ENCODE results near the gene MTMR1.

Gene MTMR1

DNA sequence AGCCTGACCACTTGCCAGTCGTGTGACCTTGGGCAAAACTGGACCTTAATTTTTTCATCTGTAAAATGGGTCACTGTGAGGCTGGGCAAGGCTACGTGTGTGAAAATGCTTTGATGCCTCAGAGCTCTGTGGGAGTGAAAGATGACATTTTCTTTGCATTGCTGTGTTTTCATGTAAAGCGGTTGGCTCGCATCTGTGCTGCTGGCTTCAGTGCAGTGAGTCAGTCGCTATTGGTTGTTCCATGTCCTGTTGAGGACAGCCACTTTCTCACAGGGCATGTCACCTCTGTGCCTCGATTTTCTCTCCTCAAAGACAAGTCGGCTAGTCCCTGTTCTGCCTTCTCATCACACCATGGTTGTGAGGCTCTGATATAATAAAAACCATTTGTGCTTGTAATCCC is 4.4 kb downstream of the MTMR1 start:
- no peak for DNase-seq

GRCh38 chrX:150698981-150699380 is 5.8 kb downstream of the MTMR1 start:
- no peak for DNase-seq

- DNase-seq: no peak
Observed at GRCh38 chrX:150700107-150700506, 6.9 kb downstream of the MTMR1 start.

DNA sequence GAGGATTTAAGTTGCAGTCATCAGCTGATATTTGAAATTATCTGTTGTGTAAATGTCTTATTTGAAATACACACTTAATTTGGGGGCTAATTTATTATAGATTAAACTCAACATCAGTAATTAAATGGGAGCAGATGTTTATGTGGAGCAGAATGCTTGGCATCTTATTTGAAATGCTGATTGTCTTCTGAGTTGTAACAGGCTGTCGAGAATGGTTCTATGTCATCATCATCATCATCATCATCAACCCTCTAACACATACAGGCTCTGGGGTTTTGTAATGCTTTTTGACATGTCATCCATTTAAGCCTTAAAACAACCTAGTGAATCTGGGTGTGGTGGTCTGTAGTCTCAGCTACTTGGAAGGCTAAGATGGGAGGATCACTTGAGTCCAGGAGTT is 8.2 kb downstream of the MTMR1 start:
- no peak for DNase-seq

DNA sequence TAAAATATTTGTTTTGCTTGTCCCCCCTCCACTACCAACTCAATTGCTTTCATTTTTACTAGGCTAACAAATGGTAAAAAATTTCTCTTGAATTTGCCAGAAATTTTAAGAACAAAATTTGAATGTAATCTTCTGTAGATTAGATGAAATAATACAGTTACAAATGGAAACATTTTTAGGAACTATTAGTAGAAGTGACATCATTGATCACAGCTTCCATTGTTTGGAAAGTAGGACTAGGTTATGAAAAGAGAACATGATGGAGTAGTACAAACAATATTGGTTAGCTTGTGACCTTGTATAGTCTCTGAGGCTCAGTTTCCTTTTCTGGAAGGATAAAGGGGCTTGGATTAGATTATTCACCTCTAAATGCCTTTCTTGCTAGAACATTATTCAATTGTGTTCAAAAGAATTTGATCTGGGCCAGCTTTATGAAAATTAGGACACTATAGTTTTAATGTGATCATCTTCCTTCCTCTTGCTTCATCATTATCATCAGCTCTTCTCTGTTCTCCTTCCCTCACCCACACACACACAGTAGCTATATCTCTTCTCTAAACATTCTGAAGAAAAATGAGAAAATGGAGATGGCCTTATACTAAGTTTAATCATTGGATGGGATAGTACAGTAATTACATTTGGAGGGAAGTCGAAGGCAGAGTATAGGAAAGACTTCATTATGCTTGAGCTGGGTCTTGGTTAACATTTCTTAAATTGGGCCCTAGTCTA is 9.9 kb downstream of the MTMR1 start:
- DNase-seq: no peak

DNA sequence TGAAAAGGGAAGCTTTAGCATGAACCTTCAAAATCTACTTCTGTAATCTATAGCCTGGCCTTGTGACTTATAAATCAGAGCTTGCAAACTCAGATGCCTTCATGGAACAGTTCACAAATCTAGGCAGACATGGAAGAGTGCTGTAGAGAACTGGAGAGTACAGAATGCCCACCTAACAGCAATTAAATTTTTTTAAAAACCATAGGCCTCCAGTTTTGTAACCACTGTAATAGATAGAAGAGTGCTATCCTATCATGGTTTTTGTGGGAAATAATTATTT is 10.4 kb downstream of the MTMR1 start:
- DNase-seq: no peak

GRCh38 chrX:150704030-150704613 is 10.9 kb downstream of the MTMR1 start:
- DNase-seq: no peak

- no peak for DNase-seq
Observed at GRCh38 chrX:150712619-150713018, 19.4 kb downstream of the MTMR1 start.

- DNase-seq: no peak
Observed at GRCh38 chrX:150715184-150715583, 22.0 kb downstream of the MTMR1 start.

- DNase-seq: no peak
Observed at GRCh38 chrX:150719621-150720020, 26.4 kb downstream of the MTMR1 start.

DNA sequence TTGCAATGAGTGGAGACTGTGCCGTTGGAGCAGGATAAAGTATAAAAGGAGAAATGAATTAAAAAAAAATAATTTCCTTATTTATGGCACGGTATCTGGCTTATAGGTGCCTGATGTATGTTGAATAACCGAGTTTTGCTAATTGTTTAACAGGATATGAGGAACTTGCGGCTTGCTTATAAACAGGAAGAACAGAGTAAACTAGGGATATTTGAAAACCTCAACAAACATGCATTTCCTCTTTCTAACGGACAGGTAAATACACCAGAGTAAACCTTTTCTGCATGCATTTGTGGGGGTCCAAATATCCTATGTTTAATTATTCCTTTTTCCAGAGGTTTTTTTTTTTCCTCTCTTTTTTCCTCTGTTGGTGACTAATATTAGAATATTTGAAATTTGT is 36.8 kb downstream of the MTMR1 start:
- DNase-seq: no peak

GRCh38 chrX:150730719-150731118 is 37.5 kb downstream of the MTMR1 start:
- no peak for DNase-seq

GRCh38 chrX:150731795-150732194 is 38.6 kb downstream of the MTMR1 start:
- DNase-seq: no peak

GRCh38 chrX:150736475-150736874 is 43.3 kb downstream of the MTMR1 start:
- DNase-seq: no peak

DNA sequence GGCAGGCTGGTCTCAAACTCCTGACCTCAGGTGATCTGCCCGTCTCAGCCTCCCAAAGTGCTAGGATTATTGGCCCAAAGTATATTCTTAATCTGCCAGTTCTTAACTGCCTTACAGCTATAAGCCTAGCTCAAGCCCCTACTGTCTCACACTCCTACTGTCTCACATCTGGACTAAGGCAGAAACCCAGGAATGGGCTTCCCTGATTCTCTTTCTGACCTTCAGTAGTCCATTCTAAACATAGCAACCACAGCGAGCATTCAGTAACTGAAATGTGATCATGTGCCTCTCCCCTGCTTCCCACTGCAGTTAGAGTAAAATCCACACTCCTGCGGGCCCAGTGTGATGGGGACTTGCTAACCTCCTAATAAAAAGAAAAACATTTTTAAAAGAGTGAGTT is 58.9 kb downstream of the MTMR1 start:
- DNase-seq: no peak

GRCh38 chrX:150753357-150753756 is 60.2 kb downstream of the MTMR1 start:
- no peak for DNase-seq

DNA sequence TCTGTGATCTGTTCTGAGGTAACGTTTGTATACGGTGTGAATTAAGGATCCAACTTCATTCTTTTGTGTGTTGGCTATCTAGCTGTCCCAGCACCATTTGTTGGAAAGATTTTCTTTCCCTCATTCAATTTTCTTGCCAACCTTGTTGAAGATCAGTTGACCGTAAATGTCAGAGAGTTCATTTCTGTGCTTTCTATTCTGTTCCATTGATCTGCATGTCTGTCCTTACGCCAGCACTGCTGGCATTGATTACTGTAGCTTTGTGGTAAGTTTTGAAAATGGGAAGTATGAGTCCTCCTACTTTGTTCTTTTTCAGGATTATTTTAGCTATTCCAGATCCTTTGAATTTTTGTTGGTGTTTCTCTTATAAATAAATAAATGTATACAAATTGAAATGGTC is 60.8 kb downstream of the MTMR1 start:
- no peak for DNase-seq

DNA sequence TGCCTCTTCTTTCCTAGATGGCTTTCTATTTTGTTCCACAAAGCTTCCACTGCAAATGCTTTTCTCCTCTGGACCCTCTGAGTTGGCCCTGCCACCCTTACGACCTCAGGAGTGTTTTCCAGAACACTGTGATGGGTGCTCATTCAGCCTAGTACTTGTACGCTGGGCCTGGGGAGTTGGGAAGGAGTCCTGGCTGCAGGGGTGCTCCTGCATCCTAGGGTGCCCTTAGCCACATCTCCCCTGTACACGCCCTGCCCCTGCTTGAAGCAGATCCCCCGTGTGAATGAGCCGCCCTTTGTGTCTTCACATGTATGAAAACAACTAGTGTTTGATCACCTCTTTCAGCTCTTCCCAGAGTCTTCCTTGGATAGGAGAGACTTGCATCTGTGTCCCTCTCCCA is 64.2 kb downstream of the MTMR1 start:
- DNase-seq: no peak

DNA sequence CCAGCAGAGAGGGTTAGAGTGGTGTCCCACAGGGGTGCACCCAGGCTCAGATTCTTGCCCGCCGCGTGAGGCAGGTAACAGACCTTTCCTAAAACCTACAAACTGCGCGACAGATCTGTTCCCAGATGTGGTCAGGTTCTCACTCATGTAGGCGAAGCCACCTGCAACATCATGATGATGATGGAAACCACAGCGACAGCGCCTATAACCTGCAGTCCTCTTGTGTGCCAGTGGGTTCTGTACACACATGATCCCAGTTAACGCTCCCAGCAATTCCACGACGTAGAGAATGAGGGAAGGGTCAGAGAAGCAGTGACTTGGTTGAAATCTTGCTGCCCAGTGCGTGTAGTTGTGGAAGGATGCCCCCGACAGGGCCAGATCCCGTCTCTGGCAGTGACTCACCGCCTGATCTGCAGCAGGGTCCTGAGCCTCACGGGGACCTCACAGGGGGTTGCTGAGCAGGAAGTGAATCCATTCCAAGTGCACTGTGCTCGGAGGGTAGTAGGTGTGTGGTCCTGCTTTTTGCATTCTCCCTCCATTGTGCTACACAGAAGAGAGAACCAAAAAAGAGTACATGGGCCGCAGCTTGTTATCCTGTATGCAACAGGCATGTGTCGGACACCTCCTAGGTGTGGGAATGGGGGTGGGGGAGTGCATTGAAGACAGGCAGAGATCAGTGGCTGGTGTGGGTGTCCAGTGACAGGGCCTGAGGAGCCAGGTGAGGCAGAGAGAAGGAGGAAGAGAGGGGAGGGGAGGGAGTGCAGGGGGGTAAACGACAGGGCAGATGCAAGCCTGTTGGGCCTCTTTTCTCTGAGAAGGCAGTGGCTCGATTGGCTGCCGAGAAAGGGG is 66.6 kb downstream of the MTMR1 start:
- no peak for DNase-seq

DNA sequence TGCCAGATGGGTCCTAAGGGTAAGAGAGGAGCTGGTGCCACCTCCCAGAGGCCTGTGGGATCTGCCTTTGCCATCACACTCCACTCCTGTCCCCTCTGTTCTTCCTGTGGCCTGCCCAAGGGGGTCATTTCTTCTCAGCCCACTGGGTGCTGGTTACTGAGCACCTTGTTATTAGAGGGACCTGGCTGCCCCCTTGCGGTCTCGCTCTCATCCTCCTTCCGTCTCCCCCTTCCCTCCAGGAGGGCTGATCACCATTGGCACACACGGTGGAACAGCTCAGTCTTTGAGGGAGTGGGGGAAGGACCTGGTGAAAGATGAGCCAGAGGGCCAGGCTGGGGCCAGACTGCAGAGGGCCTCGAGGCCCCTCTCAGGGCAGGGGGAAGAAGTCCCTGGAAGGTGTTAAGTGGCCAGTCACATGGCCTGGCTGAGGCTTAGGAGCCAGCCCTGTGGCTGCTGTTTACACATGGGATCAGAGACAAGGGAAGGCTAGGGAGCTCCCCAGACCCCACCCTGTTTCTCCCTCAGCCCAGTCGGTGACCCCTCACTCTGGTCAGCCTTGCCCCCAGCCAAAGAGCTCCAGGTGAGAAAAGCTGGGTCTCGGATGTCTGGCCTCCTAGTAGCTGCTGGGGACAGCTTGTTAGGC is 68.1 kb downstream of the MTMR1 start:
- DNase-seq: no peak

DNA sequence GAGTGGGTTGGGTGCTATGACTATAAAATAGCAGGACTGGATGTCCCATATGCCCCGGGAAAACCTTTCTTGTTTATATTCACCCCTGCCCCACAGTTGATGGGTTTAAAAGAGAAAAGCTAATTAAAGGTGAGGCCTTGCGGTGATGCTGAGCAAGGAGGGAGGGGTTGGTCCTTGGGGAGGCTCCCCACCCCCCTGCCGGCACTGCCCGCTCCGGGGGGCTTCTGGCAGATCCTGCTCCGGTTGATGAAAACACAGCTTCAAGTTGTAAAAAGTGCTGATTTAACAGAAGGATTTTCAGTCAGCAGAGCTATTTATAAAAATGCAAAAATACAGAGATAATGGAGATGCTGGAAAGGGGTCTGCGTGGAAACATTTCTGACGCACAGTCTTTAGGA is 68.6 kb downstream of the MTMR1 start:
- no peak for DNase-seq

GRCh38 chrX:150762258-150763165 is 69.3 kb downstream of the MTMR1 start:
- DNase-seq: no peak

DNA sequence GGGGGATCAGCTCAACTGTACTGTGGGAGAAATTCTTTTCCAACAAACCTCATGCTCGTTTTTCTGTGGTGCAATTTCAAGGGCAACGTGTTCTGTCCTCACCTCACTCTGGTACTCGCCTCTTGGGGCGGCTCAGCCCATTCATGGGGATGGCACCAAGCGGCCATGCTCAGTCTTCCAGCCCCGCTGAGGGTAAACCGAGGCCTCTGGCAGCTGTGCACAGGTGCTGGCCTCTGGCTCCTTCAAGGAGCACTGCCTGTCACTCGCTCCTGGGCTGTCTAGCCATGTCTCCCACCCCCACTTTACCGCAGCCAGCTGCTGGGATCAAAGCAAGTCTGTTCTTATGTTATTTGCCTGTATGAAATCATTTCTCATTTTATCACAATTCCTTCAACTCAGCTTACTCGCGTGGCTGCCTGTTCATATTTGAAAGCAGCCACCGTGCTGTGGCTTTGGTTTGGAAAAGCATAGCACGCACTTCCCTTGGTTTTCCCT is 70.2 kb downstream of the MTMR1 start:
- DNase-seq: no peak
